Lung (tissue), 12 donors: ENCODE measurements around the gene KCNQ1OT1. TPM values are rescaled to one million over a fixed set of nuclear protein-coding genes. Genes with fewer than 3 reads are reported as not detected.
A peak's percentile ranks its signal among the peaks of the same experiment; 100 is the strongest.

Source experiments
- ATAC-seq: fragments of 200-7000 bp; cut with Tn5 transposase; one replicate; pipeline ENCODE4 v1.9.1; 2020; ENCODE audit warnings: moderate number of reproducible peaks; ENCODE audit not compliant: insufficient read depth, low FRiP score
- DNase-seq, 3 donors: peaks; one replicate each; pipeline ENCODE4 v3.0.0-alpha.2; 2013 to 2017
- H3K27ac ChIP-seq, 2 donors: one replicate each; pipeline ENCODE4 v1.5.1; 2013; ENCODE audit warnings: mild to moderate bottlenecking in 2 of 2, moderate library complexity in 2 of 2, control low read depth in 1 of 2, inconsistent platforms in 1 of 2, low read depth in 1 of 2, low read length in 1 of 2
- H3K27me3 ChIP-seq, 3 donors: one replicate each; pipeline ENCODE4 v1.5.1; 2013; ENCODE audit warnings: low read length in 2 of 3; ENCODE audit not compliant: control insufficient read depth in 3 of 3, insufficient read depth in 3 of 3
- H3K36me3 ChIP-seq, 4 donors: one replicate each; pipeline ENCODE4 v1.5.1; 2013; ENCODE audit warnings: low read length in 4 of 4, mild to moderate bottlenecking in 1 of 4, moderate library complexity in 1 of 4; ENCODE audit not compliant: control insufficient read depth in 4 of 4, insufficient read depth in 4 of 4
- H3K4me1 ChIP-seq, 5 donors: one replicate each; pipeline ENCODE4 v1.5.1; 2013; ENCODE audit warnings: low read length in 5 of 5, mild to moderate bottlenecking in 2 of 5, moderate library complexity in 1 of 5; ENCODE audit not compliant: control insufficient read depth in 5 of 5, insufficient read depth in 5 of 5
- H3K4me3 ChIP-seq: one replicate; pipeline ENCODE4 v1.5.1; 2013; ENCODE audit warnings: mild to moderate bottlenecking, control low read depth, moderate library complexity
- H3K9ac ChIP-seq, 2 donors: one replicate each; pipeline ENCODE4 v1.5.1; 2013; ENCODE audit warnings: low read length in 2 of 2, control low read depth in 1 of 2; ENCODE audit not compliant: insufficient read depth in 1 of 2
- H3K9me3 ChIP-seq, 4 donors: one replicate each; pipeline ENCODE4 v1.5.1; 2013; ENCODE audit warnings: low read length in 3 of 4, mild to moderate bottlenecking in 1 of 4, moderate library complexity in 1 of 4; ENCODE audit not compliant: control insufficient read depth in 4 of 4, insufficient read depth in 3 of 4
- CTCF ChIP-seq: IDR thresholded peaks from 2 replicates; pipeline ENCODE4 v1.5.1; 2012; ENCODE audit warnings: mild to moderate bottlenecking; ENCODE audit errors: control extremely low read depth, extremely low read depth
- WGBS, 2 donors: extraction: QIAGEN DNeasy Blood & Tissue Kit; methylation state at CpG; one replicate each; pipeline ENCODE4 v1.1.7; 2013; 5-methylcytosine and 5-hydroxymethylcytosine counted together
- polyA plus RNA-seq, 2 donors: library from polyadenylated mRNA; stranded (reverse); fragments of 200-250 nt; gene quantifications; one replicate each; pipeline ENCODE4 v1.2.1, GENCODE V29; 2013
- total RNA-seq, 2 donors: library from RNA; depleted of rRNA in 1 of 2; stranded (reverse); fragments of >200 nt in 1 of 2; gene quantifications; one replicate each; pipeline ENCODE4 v1.2.1, GENCODE V29; 2014 to 2021
- donor health status: control.
- donor health status: control.
- donor health status: Bipolar disorder and iron deficiency.
- donor health status: healthy.
- donor health status: DM: yes; HTN: yes; CAD: no.

Gene KCNQ1OT1
- total and polyA plus RNA-seq, 4 donors = 0.02 to 14.5 (median 1.7) TPM

DNA sequence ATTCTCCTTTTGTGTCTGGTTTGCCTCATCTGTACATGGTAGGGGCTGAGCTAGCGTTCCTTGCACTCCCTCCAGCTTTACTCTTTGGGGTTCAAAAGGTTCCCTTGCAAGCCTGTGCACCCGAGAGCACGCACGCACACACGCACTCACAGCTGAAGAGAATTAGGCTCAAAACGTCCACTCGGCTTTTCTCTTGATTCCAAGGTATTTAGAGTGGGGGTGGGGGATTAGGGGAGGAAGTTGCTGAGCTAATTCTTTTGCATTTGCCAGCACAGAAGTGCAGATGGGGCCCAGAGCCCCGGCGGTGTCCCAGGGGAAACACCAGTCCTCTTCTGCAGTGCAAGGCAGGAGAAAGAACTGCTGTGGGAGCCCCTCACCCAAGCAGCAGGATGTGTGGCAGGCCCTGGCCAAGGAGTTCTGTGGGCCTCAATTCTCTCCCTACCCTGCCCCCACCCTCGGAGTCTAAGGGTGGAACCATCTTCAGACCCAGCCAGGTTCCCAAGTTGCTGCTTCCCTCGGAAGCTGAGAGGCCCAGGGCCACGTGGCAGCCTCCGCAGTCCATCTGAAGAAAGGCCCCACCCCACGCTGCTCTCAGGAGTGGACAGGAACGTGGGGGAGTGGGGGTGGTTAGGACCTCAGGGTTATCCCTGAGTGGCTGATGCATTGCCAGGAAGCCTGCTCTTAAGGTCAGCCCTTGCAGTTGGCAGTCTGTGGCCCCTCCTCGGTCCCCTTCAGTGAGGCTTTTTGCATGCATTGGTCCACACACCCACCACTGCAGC, 3.8 kb upstream of the KCNQ1OT1 start:
- WGBS, 2 donors = 55 to 59% methylated on average over 16 of the region's 16 CpGs
- ATAC-seq (no peak), DNase-seq (peak; percentile 68 to 84 (median 74))
- H3K4me1 ChIP-seq = peaks cover 0 to 39% (median 15%) of the 10 kb centered on the region in 5 donors
- H3K9ac ChIP-seq = no peak overlapping the region
- H3K27ac ChIP-seq = no peak overlapping the region
- peaks cover 0 to 5% (median 0%) of the 10 kb centered on the region in 4 donors for H3K9me3 ChIP-seq
- H3K4me3 ChIP-seq = no peak overlapping the region
- no peaks in the 10 kb centered on the region for H3K36me3 ChIP-seq
- TF ChIP-seq CTCF = no peak
- no peaks in the 10 kb centered on the region for H3K27me3 ChIP-seq

GRCh38 chr11:2702771-2703362, 3.1 kb upstream of the KCNQ1OT1 start:
- no peaks in the 10 kb centered on the region for H3K27me3 ChIP-seq
- DNase-seq = no peak
- ATAC-seq = no peak
- H3K4me1 ChIP-seq = peaks cover 0 to 34% (median 15%) of the 10 kb centered on the region in 5 donors
- 84 to 85% methylated on average over 17 of the region's 17 CpGs for WGBS, 2 donors
- H3K36me3 ChIP-seq = no peaks in the 10 kb centered on the region
- H3K9me3 ChIP-seq = peaks cover 0 to 5% (median 0%) of the 10 kb centered on the region in 4 donors
- H3K27ac ChIP-seq = no peak overlapping the region
- H3K4me3 ChIP-seq = no peak overlapping the region
- H3K9ac ChIP-seq = no peak overlapping the region
- TF ChIP-seq CTCF = no peak

DNA sequence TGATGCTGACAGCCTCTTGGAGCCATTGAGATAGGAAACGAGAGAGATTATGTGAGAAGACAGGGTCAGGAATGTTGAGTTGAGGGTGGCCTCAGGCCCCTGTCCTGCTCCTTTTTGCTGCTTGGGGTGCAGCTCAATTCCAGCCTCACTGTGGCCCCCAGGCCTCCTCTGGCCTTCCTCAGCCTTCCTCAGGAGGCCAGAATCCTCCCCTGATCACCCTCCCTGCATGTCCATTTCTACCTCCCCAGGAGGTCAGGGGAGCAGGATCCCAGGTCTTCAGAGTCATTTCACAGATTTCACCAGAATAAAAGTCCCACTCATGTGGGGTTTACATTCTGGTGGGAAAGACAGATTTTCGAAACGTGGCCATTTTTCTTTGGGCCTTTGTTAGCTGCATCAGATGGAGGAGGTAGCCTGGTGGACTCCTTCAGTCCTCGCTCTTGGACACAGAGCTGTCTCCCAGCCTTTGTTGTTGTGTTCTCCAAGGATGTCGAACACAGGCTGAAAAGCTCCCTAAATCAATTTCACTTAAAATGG, 2.2 kb upstream of the KCNQ1OT1 start:
- Histone ChIP-seq H3K27ac (no peak overlapping the region), H3K4me3 (no peak overlapping the region), H3K36me3 (no peaks in the 10 kb centered on the region), H3K9ac (no peak overlapping the region), H3K27me3 (no peaks in the 10 kb centered on the region), H3K4me1 (peaks cover 0 to 40% (median 12%) of the 10 kb centered on the region in 5 donors), H3K9me3 (peaks cover 0 to 5% (median 0%) of the 10 kb centered on the region in 4 donors)
- peak in 1 of 3 donors; percentile 8 for DNase-seq
- no peak for ATAC-seq
- TF ChIP-seq CTCF = no peak
- 95 to 97% methylated on average over 5 of the region's 5 CpGs for WGBS, 2 donors
